Astrocyte (in vitro differentiated cells and primary cell): ENCODE data around the gene DOCK3. TPM values are rescaled to one million over a fixed set of nuclear protein-coding genes. Genes with fewer than 3 reads are reported as not detected.

Experiments used
- DNase-seq: peaks from one replicate; pipeline ENCODE4 v3.0.0-alpha.2; 2010; ENCODE audit warnings: low read depth
- FAIRE-seq: peaks from 2 replicates; lab custom pipeline; 2011; peaks lifted over from hg19 to GRCh38; lab: Jason Lieb, UNC
- H2AFZ ChIP-seq: 2 replicates; pipeline ENCODE4 v1.6.0; 2012; ENCODE audit warnings: low read depth, low read length, inconsistent platforms
- H3K27ac ChIP-seq: 2 replicates; pipeline ENCODE4 v1.5.1; 2011; ENCODE audit warnings: low read depth, low read length, inconsistent platforms
- H3K27me3 ChIP-seq: 2 replicates; pipeline ENCODE4 v1.6.0; 2011; ENCODE audit warnings: low read length, inconsistent platforms; ENCODE audit not compliant: insufficient read depth
- H3K36me3 ChIP-seq: 2 replicates; pipeline ENCODE4 v1.5.1; 2011; ENCODE audit warnings: low read length, inconsistent platforms; ENCODE audit not compliant: insufficient read depth
- H3K4me1 ChIP-seq: 2 replicates; pipeline ENCODE4 v1.5.1; 2011; ENCODE audit warnings: low read length, inconsistent platforms; ENCODE audit not compliant: insufficient read depth
- H3K4me2 ChIP-seq: 2 replicates; pipeline ENCODE4 v1.6.0; 2012; ENCODE audit warnings: low read length, inconsistent platforms
- H3K4me3 ChIP-seq: 2 replicates; pipeline ENCODE4 v1.5.1; 2011; ENCODE audit warnings: low read depth, mild to moderate bottlenecking, low read length, inconsistent platforms; ENCODE audit not compliant: insufficient read depth
- H3K79me2 ChIP-seq: 2 replicates; pipeline ENCODE4 v1.6.0; 2012; ENCODE audit warnings: mild to moderate bottlenecking, low read length, inconsistent platforms; ENCODE audit not compliant: insufficient read depth
- H3K9ac ChIP-seq: 2 replicates; pipeline ENCODE4 v1.6.0; 2012; ENCODE audit warnings: mild to moderate bottlenecking, low read length, inconsistent platforms
- H3K9me3 ChIP-seq: 2 replicates; pipeline ENCODE4 v1.5.1; 2012; ENCODE audit warnings: low read depth, mild to moderate bottlenecking, low read length, inconsistent platforms; ENCODE audit not compliant: insufficient read depth
- H4K20me1 ChIP-seq: 2 replicates; pipeline ENCODE4 v1.6.0; 2012; ENCODE audit warnings: low read length, inconsistent platforms; ENCODE audit not compliant: insufficient read depth
- H3K27ac Mint-ChIP-seq: one replicate; pipeline ENCODE4 v1.8.0; 2021; ENCODE audit warnings: mild to moderate bottlenecking, mixed read lengths; ENCODE audit not compliant: unreplicated experiment
- H3K27me3 Mint-ChIP-seq: one replicate; pipeline ENCODE4 v1.8.0; 2021; ENCODE audit warnings: low read depth, mixed read lengths; ENCODE audit not compliant: unreplicated experiment
- H3K36me3 Mint-ChIP-seq: one replicate; pipeline ENCODE4 v1.8.0; 2021; ENCODE audit warnings: low read depth, mixed read lengths; ENCODE audit not compliant: unreplicated experiment
- H3K4me1 Mint-ChIP-seq: one replicate; pipeline ENCODE4 v1.8.0; 2021; ENCODE audit warnings: low read depth, mixed read lengths; ENCODE audit not compliant: unreplicated experiment
- H3K4me3 Mint-ChIP-seq: one replicate; pipeline ENCODE4 v1.8.0; 2021; ENCODE audit warnings: mild to moderate bottlenecking, moderate library complexity, mixed read lengths; ENCODE audit not compliant: unreplicated experiment
- H3K9me3 Mint-ChIP-seq: one replicate; pipeline ENCODE4 v1.8.0; 2021; ENCODE audit warnings: mild to moderate bottlenecking, mixed read lengths; ENCODE audit not compliant: unreplicated experiment
- EZH2 ChIP-seq: IDR thresholded peaks from 2 replicates; pipeline ENCODE4 v1.6.1; 2012; ENCODE audit warnings: mild to moderate bottlenecking, low read length, inconsistent platforms; ENCODE audit not compliant: insufficient read depth
- total RNA-seq: library from RNA; stranded (reverse); gene quantifications from 2 replicates; pipeline ENCODE4 v1.2.1, GENCODE V29; 2021
- TF ChIP-seq, protein P1 (sequence below): IDR thresholded peaks from 2 replicates; pipeline ENCODE4 v1.5.1; 2011; ENCODE audit warnings: low read depth, mild to moderate bottlenecking, inconsistent platforms, low read length, moderate library complexity; ENCODE audit not compliant: insufficient read depth

Gene DOCK3
- total RNA-seq, 1 donor from 2014 or later: 3.3 TPM

DNA sequence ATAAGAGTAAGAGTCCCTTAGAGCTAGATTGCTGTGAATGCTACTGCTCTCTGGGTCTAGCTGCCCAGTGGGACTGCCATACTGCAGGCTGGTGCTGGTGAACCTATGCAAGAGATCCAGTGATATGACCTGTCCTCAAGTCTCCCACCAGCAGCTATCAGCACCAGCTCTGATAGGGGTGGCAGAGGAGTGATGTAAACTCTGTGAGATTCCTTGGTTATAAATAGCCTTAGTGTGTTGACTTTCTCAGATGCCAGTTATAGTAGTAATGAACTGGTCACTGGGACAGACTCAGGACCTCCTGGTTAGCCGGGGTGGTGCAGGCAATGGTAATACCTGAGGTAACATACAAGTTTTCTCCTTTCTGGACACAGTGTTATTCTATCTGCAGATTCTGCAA lies 515.5 kb downstream of the DOCK3 start:
- no peak overlapping the region for H3K4me2 ChIP-seq
- DNase-seq (no peak), FAIRE-seq (no peak)
- Mint-ChIP-seq H3K36me3 (peaks cover 8% of the 10 kb centered on the region), H3K4me3 (no peak overlapping the region), H3K9me3 (peaks cover 8% of the 10 kb centered on the region), H3K27ac (no peak overlapping the region), H3K27me3 (no peaks in the 10 kb centered on the region), H3K4me1 (no peaks in the 10 kb centered on the region)
- no peak overlapping the region for H2AFZ ChIP-seq
- H3K36me3 ChIP-seq: no peaks in the 10 kb centered on the region
- no peak overlapping the region for H3K27ac ChIP-seq
- no peaks in the 10 kb centered on the region for H3K27me3 ChIP-seq
- H3K9me3 ChIP-seq: no peaks in the 10 kb centered on the region
- H3K79me2 ChIP-seq: no peaks in the 10 kb centered on the region
- H3K9ac ChIP-seq: no peak overlapping the region
- no peaks in the 10 kb centered on the region for H3K4me1 ChIP-seq
- no peak for TF ChIP-seq EZH2
- TF ChIP-seq, protein P1, sequence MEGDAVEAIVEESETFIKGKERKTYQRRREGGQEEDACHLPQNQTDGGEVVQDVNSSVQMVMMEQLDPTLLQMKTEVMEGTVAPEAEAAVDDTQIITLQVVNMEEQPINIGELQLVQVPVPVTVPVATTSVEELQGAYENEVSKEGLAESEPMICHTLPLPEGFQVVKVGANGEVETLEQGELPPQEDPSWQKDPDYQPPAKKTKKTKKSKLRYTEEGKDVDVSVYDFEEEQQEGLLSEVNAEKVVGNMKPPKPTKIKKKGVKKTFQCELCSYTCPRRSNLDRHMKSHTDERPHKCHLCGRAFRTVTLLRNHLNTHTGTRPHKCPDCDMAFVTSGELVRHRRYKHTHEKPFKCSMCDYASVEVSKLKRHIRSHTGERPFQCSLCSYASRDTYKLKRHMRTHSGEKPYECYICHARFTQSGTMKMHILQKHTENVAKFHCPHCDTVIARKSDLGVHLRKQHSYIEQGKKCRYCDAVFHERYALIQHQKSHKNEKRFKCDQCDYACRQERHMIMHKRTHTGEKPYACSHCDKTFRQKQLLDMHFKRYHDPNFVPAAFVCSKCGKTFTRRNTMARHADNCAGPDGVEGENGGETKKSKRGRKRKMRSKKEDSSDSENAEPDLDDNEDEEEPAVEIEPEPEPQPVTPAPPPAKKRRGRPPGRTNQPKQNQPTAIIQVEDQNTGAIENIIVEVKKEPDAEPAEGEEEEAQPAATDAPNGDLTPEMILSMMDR: no peak
- no peak overlapping the region for H3K4me3 ChIP-seq
- H4K20me1 ChIP-seq: no peaks in the 10 kb centered on the region

- TF ChIP-seq, protein P1: no peak
- TF ChIP-seq EZH2: no peak
- FAIRE-seq: no peak
Observed at GRCh38 chr3:51190827-51191226, 516.1 kb downstream of the DOCK3 start.

DNA sequence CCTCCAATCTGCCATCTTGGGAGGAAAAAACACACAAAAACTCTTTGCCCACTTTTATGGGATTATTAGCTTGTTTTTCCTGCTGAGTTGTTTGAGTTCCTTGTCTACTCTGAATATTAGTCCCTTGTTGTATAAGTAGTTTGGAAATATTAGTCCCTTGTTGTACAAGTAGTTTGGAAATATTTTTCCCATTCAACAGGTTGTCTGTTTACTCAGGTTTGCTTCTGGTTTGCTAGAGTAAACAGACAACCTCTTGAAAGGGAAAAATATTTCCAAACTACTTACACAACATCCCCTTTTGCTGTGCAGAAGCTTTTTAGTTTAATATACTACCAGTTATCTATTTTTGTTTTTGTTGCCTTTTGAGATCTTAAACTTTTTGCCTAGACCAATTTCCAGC lies 517.0 kb downstream of the DOCK3 start:
- H3K4me1 Mint-ChIP-seq: no peaks in the 10 kb centered on the region
- peaks cover 5% of the 10 kb centered on the region for H3K9me3 Mint-ChIP-seq
- H3K27ac Mint-ChIP-seq: no peak overlapping the region
- no peak overlapping the region for H3K4me3 Mint-ChIP-seq
- H3K36me3 Mint-ChIP-seq: peaks cover 3% of the 10 kb centered on the region
- H2AFZ ChIP-seq: no peak overlapping the region
- TF ChIP-seq, protein P1: no peak
- TF ChIP-seq EZH2: no peak
- no peak overlapping the region for H3K4me3 ChIP-seq
- no peaks in the 10 kb centered on the region for H3K4me1 ChIP-seq
- no peak overlapping the region for H3K27ac ChIP-seq
- no peaks in the 10 kb centered on the region for H4K20me1 ChIP-seq
- no peak overlapping the region for H3K4me2 ChIP-seq
- FAIRE-seq (no peak), DNase-seq (no peak)
- H3K9me3 ChIP-seq: no peaks in the 10 kb centered on the region
- no peaks in the 10 kb centered on the region for H3K27me3 ChIP-seq
- H3K27me3 Mint-ChIP-seq: no peaks in the 10 kb centered on the region
- H3K36me3 ChIP-seq: no peaks in the 10 kb centered on the region
- H3K79me2 ChIP-seq: no peaks in the 10 kb centered on the region
- no peak overlapping the region for H3K9ac ChIP-seq

More at GRCh38 chr3:51190827-51191226, 516.1 kb downstream of the DOCK3 start:
- Histone ChIP-seq H3K4me1 (no peaks in the 10 kb centered on the region), H2AFZ (no peak overlapping the region), H3K4me3 (no peak overlapping the region), H4K20me1 (no peaks in the 10 kb centered on the region), H3K79me2 (no peaks in the 10 kb centered on the region), H3K27ac (no peak overlapping the region), H3K9me3 (no peaks in the 10 kb centered on the region), H3K36me3 (no peaks in the 10 kb centered on the region), H3K27me3 (no peaks in the 10 kb centered on the region), H3K9ac (no peak overlapping the region), H3K4me2 (no peak overlapping the region)
- Mint-ChIP-seq H3K4me3 (no peak overlapping the region), H3K27ac (no peak overlapping the region), H3K36me3 (peaks cover 8% of the 10 kb centered on the region), H3K27me3 (no peaks in the 10 kb centered on the region), H3K4me1 (no peaks in the 10 kb centered on the region), H3K9me3 (peaks cover 8% of the 10 kb centered on the region)
- DNase-seq: no peak
